ENCODE measurements around the gene FGF5. TPM values are rescaled to one million over a fixed set of nuclear protein-coding genes. Genes with fewer than 3 reads are reported as not detected.
A peak's percentile ranks its signal among the peaks of the same experiment; 100 is the strongest.

Gene FGF5
- total and polyA plus RNA-seq, 2 experiments from 2014 or later, result 15.5 to 59.9 TPM

DNA sequence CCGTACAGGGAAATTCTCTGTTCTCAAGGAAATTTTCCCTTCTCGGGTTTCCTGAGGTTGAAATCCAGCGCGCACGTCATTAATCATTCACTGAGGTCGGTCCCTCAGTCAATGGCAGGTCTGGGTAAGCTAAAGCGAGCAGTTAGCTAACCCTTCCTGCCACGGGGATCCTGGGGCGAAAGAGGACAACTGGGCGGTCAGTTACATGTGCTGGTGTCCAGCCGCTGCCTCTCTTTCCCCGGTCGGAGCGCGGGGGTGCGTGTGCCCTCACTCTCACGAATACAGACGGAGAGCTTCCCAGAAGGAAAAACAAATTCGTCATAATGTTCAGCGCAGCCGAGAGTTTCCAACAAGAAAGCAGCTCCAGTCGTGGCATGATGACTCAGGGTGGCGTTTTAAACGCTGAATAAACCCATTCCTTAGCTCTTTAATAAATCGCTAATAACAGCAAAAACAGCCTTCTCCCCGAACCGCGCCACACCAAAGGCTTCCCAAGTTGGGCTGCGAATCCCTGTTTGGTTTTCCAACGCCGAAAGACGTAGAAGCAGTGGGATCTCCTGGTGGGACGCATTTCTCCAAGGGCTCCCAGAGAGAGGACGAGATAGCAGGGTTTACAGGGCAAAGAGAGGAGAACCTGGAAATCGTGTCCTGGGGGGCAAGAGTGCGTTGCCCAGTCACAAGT, 752 bp upstream of the FGF5 start:
- H3K4me2 ChIP-seq (ENCODE audit: unreplicated experiment), result peak overlapping the region; percentile 99
- peaks cover 27% of the 10 kb centered on the region for H3K4me1 ChIP-seq (ENCODE audit: insufficient read depth)
- peak overlapping the region; percentile 100 for H3K27ac ChIP-seq
- peaks cover 30% of the 10 kb centered on the region; the same call in 1 of the 2 replicates for H3F3A ChIP-seq (ENCODE audit: insufficient read depth)
- H3K27me3 ChIP-seq (replicated peaks; ENCODE audit: insufficient read depth), result no peaks in the 10 kb centered on the region
- TF ChIP-seq EZH2phosphoT487 (IDR thresholded peaks at IDR 0.05; ENCODE audit: insufficient read depth, low read depth), result no peak
- no peak for TF ChIP-seq EZH2 (IDR thresholded peaks at IDR 0.05; ENCODE audit: insufficient read depth, poor library complexity, severe bottlenecking)
- 0 out of 2 replicates have a peak, but pooled peaks cover 4% of the 10 kb centered on the region for H3K36me3 ChIP-seq (ENCODE audit: low read depth)
- DNase-seq, result peak; percentile 95
- no peaks in the 10 kb centered on the region for H3K9me3 ChIP-seq (ENCODE audit: low read depth)
- H3K9ac ChIP-seq, result peak overlapping the region; percentile 99
- H4K20me1 ChIP-seq (ENCODE audit: insufficient read depth), result no peaks in the 10 kb centered on the region
- peak overlapping the region; percentile 99 for H3K4me3 ChIP-seq
- H2AFZ ChIP-seq, result peak overlapping the region; percentile 90
- no peaks in the 10 kb centered on the region for H3K9me2 ChIP-seq (ENCODE audit: insufficient read depth)
- H3K79me2 ChIP-seq (ENCODE audit: insufficient read depth), result peaks cover 64% of the 10 kb centered on the region
- in situ Hi-C loops (cut with MboI), result no loop called here
- 1 to 2% methylated on average over 36 of the region's 36 CpGs for WGBS, 2 experiments (ENCODE audit: low coverage in 1 of 2, low lambda C conversion rate in 2 of 2, missing lambda C conversion rate in 2 of 2)

DNA sequence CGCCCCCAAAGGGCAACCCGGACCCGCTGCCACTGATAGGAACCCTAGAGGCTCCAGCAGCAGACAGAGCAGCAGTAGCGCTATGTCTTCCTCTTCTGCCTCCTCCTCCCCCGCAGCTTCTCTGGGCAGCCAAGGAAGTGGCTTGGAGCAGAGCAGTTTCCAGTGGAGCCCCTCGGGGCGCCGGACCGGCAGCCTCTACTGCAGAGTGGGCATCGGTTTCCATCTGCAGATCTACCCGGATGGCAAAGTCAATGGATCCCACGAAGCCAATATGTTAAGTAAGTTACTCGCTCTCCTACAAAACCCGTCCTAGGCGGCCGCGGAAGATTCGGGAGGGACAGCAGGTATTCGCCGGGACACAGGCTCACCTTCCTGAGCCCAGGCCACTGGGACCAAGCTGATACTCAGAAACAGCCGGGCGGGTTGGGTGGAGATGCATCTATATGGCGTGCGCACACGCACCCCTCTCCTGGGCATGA, 477 bp downstream of the FGF5 start:
- peak; percentile 79 for DNase-seq
- in situ Hi-C loops (cut with MboI), result no loop called here

DNA sequence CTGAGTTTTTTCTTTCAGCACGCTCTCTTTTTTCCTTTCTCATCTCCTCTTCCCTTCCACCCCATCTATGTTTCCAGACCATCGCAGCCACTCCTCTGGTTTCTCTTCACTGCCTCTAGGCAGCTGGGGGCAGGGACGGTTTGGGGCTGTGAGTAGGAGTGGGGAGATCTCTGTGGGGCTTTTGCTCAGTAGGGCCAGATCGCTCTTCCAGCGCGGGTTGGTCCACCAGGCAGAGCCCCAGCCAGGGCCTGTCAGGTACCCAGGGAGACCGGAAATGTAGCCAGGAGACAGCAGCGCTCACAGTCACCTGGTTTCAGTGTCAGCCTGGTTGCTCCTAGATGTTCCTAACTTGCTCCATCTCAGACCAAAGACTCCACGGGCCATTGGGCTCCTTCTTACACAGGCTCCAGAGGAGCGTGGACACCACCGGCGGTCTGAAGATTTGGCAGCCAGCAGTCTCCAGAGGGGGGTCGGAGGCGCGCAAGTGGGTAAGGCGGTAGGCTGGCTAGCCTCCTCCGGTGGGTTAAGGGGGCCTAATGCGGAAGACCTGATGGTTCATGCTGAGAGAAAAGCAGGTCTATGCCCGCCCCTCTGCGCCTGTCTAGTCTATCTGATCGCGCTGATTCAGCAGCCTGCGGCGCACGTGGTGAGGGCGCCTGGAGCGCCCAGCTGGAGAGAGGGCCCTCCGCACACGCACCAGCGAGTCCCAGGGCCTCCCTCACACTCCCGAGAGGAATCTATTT, 1.8 kb downstream of the FGF5 start:
- no peaks in the 10 kb centered on the region for H4K20me1 ChIP-seq (ENCODE audit: insufficient read depth)
- H3K79me2 ChIP-seq (ENCODE audit: insufficient read depth), result peaks cover 90% of the 10 kb centered on the region
- peak overlapping the region; percentile 99 for H3K4me2 ChIP-seq (ENCODE audit: unreplicated experiment)
- H3K9ac ChIP-seq, result peak overlapping the region; percentile 99
- peaks cover 39% of the 10 kb centered on the region; the same call in 1 of the 2 replicates for H3F3A ChIP-seq (ENCODE audit: insufficient read depth)
- 3 to 5% methylated on average over 31 of the region's 31 CpGs for WGBS, 2 experiments (ENCODE audit: low coverage in 1 of 2, low lambda C conversion rate in 2 of 2, missing lambda C conversion rate in 2 of 2)
- peak overlapping the region; percentile 100 for H3K27ac ChIP-seq
- DNase-seq, result peak; percentile 77
- peak overlapping the region; percentile 99 for H3K4me3 ChIP-seq
- H2AFZ ChIP-seq, result peak overlapping the region; percentile 65
- in situ Hi-C loops (cut with MboI), result no loop called here
- peaks cover 53% of the 10 kb centered on the region for H3K4me1 ChIP-seq (ENCODE audit: insufficient read depth)
- H3K9me3 ChIP-seq (ENCODE audit: low read depth), result no peaks in the 10 kb centered on the region
- TF ChIP-seq EZH2phosphoT487 (IDR thresholded peaks at IDR 0.05; ENCODE audit: insufficient read depth, low read depth), result no peak
- H3K36me3 ChIP-seq (ENCODE audit: low read depth), result 0 out of 2 replicates have a peak, but pooled peaks cover 4% of the 10 kb centered on the region
- H3K27me3 ChIP-seq (replicated peaks; ENCODE audit: insufficient read depth), result no peaks in the 10 kb centered on the region
- no peaks in the 10 kb centered on the region for H3K9me2 ChIP-seq (ENCODE audit: insufficient read depth)

More for the DNA sequence above, 477 bp downstream of the FGF5 start:
- Histone ChIP-seq H3K4me1 (ENCODE audit: insufficient read depth) (peaks cover 40% of the 10 kb centered on the region), H3K79me2 (ENCODE audit: insufficient read depth) (peaks cover 77% of the 10 kb centered on the region), H3K9me2 (ENCODE audit: insufficient read depth) (no peaks in the 10 kb centered on the region), H3K9me3 (ENCODE audit: low read depth) (no peaks in the 10 kb centered on the region), H3K9ac (peak overlapping the region; percentile 99), H2AFZ (peak overlapping the region; percentile 90), H3K27me3 (replicated peaks; ENCODE audit: insufficient read depth) (no peaks in the 10 kb centered on the region), H3K27ac (peak overlapping the region; percentile 100), H4K20me1 (ENCODE audit: insufficient read depth) (no peaks in the 10 kb centered on the region), H3K4me3 (peak overlapping the region; percentile 99), H3F3A (ENCODE audit: insufficient read depth) (peaks cover 39% of the 10 kb centered on the region; the same call in 1 of the 2 replicates), H3K4me2 (ENCODE audit: unreplicated experiment) (peak overlapping the region; percentile 99), H3K36me3 (ENCODE audit: low read depth) (0 out of 2 replicates have a peak, but pooled peaks cover 4% of the 10 kb centered on the region)
- TF ChIP-seq EZH2 (IDR thresholded peaks at IDR 0.05; ENCODE audit: insufficient read depth, poor library complexity, severe bottlenecking), result no peak
- TF ChIP-seq EZH2phosphoT487 (IDR thresholded peaks at IDR 0.05; ENCODE audit: insufficient read depth, low read depth), result no peak
- WGBS, 2 experiments (ENCODE audit: low coverage in 1 of 2, low lambda C conversion rate in 2 of 2, missing lambda C conversion rate in 2 of 2), result 4% methylated on average over 24 to 25 of the region's 25 CpGs

DNA sequence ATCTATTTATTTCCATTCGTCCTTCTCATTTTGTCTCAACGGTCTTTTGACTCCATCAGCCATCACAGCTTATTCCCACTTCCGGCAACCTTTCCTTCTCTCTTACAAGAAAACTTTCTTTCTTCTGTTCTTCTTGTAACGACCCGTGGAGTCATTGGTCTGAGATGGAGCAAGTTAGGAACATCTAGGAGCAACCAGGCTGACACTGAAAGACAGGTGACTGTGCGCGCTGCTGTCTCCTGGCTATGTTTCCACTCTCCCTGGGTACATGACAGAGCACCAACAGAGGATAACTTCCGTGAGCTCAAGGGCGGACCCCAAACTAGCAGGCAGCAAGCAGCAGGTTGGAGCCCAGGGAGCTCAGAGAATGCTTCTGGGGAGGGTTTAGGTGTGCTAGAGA, 2.5 kb downstream of the FGF5 start:
- Histone ChIP-seq H3K27ac (peak overlapping the region; percentile 100), H2AFZ (peak overlapping the region; percentile 65)
- DNase-seq, result peak; percentile 26

More for the DNA sequence above, 2.5 kb downstream of the FGF5 start:
- Histone ChIP-seq H3K4me2 (ENCODE audit: unreplicated experiment) (peak overlapping the region; percentile 99), H3F3A (ENCODE audit: insufficient read depth) (peaks cover 39% of the 10 kb centered on the region; the same call in 1 of the 2 replicates), H3K36me3 (ENCODE audit: low read depth) (0 out of 2 replicates have a peak, but pooled peaks cover 4% of the 10 kb centered on the region), H3K9me3 (ENCODE audit: low read depth) (no peaks in the 10 kb centered on the region), H3K27me3 (replicated peaks; ENCODE audit: insufficient read depth) (no peaks in the 10 kb centered on the region), H3K4me3 (peak overlapping the region; percentile 99), H3K9me2 (ENCODE audit: insufficient read depth) (no peaks in the 10 kb centered on the region), H3K4me1 (ENCODE audit: insufficient read depth) (peaks cover 59% of the 10 kb centered on the region), H3K9ac (peak overlapping the region; percentile 99), H3K79me2 (ENCODE audit: insufficient read depth) (peaks cover 97% of the 10 kb centered on the region), H4K20me1 (ENCODE audit: insufficient read depth) (no peaks in the 10 kb centered on the region)
- WGBS, 2 experiments (ENCODE audit: low coverage in 1 of 2, low lambda C conversion rate in 2 of 2, missing lambda C conversion rate in 2 of 2), result 53 to 54% methylated on average over 9 of the region's 9 CpGs
- no peak for TF ChIP-seq EZH2phosphoT487 (IDR thresholded peaks at IDR 0.05; ENCODE audit: insufficient read depth, low read depth)
- TF ChIP-seq EZH2 (IDR thresholded peaks at IDR 0.05; ENCODE audit: insufficient read depth, poor library complexity, severe bottlenecking), result no peak
- in situ Hi-C loops (cut with MboI), result no loop called here
